ENCODE measurements around the gene HACD4. TPM values are rescaled to one million over a fixed set of nuclear protein-coding genes. Genes with fewer than 3 reads are reported as not detected.

The HACD4 gene
- total RNA-seq, 1 experiment from 2014 or later, result 1.2 TPM

DNA sequence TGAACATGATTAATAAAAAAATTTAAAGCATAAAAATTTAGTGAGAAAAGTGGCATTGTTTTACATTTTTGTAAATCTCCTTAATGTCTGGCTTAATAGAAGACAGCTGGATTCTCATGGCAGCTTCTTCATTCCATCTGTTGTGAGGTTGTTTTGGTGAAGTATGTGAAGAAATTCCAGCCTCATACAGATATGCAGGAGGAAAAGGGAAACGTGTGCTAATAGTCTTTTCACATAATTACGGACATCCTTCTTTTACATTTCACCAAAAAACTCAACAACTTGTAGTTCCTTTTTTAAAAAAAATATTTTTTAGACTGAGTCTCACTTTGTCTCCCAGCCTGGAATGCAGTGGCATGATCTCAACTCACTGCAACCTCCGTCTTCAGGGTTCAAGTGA lies 46.9 kb downstream of the HACD4 start:
- Mint-ChIP-seq H3K36me3 (peaks cover 8% of the 10 kb centered on the region), H3K27ac (no peak overlapping the region), H3K9me3 (no peaks in the 10 kb centered on the region), H3K4me3 (no peak overlapping the region), H3K4me1 (peaks cover 15% of the 10 kb centered on the region), H3K27me3 (ENCODE audit: low read depth) (no peaks in the 10 kb centered on the region)
- ChIA-PET CTCF (no interaction called here), POLR2A (no interaction called here)
- DNase-seq (ENCODE audit: low spot score), result no peak
- no peak for ATAC-seq
- TF ChIP-seq CBFB (CRISPR knock-in tag; IDR thresholded peaks at IDR 0.05; ENCODE audit: low read depth) (no peak), SOX15 (CRISPR knock-in tag; IDR thresholded peaks at IDR 0.05) (no peak), ZNF121 (CRISPR knock-in tag; IDR thresholded peaks at IDR 0.05) (no peak), ELF4 (CRISPR knock-in tag; IDR thresholded peaks at IDR 0.05; ENCODE audit: low read depth) (no peak), GTF2I (CRISPR knock-in tag; conservative IDR thresholded peaks at IDR 0.05) (no peak), SP1 (CRISPR knock-in tag; conservative IDR thresholded peaks at IDR 0.05) (no peak), ZBTB21 (CRISPR knock-in tag; IDR thresholded peaks at IDR 0.05; ENCODE audit: borderline replicate concordance) (no peak), HMGA2 (CRISPR knock-in tag; IDR thresholded peaks at IDR 0.05) (no peak), SMAD4 (CRISPR knock-in tag; IDR thresholded peaks at IDR 0.05) (no peak)
- TF ChIP-seq, protein P1, sequence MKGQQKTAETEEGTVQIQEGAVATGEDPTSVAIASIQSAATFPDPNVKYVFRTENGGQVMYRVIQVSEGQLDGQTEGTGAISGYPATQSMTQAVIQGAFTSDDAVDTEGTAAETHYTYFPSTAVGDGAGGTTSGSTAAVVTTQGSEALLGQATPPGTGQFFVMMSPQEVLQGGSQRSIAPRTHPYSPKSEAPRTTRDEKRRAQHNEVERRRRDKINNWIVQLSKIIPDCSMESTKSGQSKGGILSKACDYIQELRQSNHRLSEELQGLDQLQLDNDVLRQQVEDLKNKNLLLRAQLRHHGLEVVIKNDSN (CRISPR knock-in tag; IDR thresholded peaks at IDR 0.05), result no peak
- TF ChIP-seq, protein P2, sequence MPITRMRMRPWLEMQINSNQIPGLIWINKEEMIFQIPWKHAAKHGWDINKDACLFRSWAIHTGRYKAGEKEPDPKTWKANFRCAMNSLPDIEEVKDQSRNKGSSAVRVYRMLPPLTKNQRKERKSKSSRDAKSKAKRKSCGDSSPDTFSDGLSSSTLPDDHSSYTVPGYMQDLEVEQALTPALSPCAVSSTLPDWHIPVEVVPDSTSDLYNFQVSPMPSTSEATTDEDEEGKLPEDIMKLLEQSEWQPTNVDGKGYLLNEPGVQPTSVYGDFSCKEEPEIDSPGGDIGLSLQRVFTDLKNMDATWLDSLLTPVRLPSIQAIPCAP (CRISPR knock-in tag; IDR thresholded peaks at IDR 0.05), result no peak
- TF ChIP-seq, protein P3, sequence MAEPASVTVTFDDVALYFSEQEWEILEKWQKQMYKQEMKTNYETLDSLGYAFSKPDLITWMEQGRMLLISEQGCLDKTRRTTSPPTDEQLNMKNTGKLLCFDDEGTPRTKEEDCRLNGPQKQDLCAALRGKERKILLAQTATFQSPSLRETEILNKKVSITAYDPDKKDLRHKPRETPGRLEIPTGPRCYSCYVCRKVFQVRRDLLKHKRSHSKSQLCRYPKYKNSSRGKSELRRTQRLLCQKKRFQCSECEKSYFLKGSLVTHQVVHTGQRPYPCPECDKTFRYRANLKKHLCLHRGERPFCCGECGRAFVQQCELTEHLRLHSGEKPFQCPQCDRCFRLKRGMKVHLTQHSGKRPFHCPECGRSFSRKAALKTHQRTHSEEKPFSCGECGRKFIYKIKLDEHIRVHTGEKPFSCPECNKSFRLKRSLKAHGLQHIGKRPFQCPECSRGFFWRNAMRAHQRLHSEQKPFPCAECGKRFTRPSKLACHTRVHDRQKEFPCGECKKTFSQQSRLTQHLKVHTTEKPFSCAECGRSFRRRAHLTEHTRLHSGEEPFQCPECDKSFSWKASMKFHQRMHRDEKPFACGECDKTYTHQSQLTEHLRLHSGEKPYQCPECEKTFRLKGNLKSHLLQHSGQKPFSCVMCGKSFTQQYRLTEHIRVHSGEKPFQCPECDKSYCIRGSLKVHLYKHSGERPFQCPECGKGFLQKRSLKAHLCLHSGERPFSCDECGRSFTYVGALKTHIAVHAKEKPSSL (CRISPR knock-in tag; conservative IDR thresholded peaks at IDR 0.05), result no peak
- TF ChIP-seq, protein P4, sequence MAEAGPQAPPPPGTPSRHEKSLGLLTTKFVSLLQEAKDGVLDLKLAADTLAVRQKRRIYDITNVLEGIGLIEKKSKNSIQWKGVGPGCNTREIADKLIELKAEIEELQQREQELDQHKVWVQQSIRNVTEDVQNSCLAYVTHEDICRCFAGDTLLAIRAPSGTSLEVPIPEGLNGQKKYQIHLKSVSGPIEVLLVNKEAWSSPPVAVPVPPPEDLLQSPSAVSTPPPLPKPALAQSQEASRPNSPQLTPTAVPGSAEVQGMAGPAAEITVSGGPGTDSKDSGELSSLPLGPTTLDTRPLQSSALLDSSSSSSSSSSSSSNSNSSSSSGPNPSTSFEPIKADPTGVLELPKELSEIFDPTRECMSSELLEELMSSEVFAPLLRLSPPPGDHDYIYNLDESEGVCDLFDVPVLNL (CRISPR knock-in tag; IDR thresholded peaks at IDR 0.05; ENCODE audit: borderline replicate concordance, low read depth), result no peak
- TF ChIP-seq, protein P5, sequence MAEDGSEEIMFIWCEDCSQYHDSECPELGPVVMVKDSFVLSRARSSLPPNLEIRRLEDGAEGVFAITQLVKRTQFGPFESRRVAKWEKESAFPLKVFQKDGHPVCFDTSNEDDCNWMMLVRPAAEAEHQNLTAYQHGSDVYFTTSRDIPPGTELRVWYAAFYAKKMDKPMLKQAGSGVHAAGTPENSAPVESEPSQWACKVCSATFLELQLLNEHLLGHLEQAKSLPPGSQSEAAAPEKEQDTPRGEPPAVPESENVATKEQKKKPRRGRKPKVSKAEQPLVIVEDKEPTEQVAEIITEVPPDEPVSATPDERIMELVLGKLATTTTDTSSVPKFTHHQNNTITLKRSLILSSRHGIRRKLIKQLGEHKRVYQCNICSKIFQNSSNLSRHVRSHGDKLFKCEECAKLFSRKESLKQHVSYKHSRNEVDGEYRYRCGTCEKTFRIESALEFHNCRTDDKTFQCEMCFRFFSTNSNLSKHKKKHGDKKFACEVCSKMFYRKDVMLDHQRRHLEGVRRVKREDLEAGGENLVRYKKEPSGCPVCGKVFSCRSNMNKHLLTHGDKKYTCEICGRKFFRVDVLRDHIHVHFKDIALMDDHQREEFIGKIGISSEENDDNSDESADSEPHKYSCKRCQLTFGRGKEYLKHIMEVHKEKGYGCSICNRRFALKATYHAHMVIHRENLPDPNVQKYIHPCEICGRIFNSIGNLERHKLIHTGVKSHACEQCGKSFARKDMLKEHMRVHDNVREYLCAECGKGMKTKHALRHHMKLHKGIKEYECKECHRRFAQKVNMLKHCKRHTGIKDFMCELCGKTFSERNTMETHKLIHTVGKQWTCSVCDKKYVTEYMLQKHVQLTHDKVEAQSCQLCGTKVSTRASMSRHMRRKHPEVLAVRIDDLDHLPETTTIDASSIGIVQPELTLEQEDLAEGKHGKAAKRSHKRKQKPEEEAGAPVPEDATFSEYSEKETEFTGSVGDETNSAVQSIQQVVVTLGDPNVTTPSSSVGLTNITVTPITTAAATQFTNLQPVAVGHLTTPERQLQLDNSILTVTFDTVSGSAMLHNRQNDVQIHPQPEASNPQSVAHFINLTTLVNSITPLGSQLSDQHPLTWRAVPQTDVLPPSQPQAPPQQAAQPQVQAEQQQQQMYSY (CRISPR knock-in tag; IDR thresholded peaks at IDR 0.05), result no peak
- TF ChIP-seq, protein P6, sequence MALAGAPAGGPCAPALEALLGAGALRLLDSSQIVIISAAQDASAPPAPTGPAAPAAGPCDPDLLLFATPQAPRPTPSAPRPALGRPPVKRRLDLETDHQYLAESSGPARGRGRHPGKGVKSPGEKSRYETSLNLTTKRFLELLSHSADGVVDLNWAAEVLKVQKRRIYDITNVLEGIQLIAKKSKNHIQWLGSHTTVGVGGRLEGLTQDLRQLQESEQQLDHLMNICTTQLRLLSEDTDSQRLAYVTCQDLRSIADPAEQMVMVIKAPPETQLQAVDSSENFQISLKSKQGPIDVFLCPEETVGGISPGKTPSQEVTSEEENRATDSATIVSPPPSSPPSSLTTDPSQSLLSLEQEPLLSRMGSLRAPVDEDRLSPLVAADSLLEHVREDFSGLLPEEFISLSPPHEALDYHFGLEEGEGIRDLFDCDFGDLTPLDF (CRISPR knock-in tag; IDR thresholded peaks at IDR 0.05), result no peak
- TF ChIP-seq, protein P7, sequence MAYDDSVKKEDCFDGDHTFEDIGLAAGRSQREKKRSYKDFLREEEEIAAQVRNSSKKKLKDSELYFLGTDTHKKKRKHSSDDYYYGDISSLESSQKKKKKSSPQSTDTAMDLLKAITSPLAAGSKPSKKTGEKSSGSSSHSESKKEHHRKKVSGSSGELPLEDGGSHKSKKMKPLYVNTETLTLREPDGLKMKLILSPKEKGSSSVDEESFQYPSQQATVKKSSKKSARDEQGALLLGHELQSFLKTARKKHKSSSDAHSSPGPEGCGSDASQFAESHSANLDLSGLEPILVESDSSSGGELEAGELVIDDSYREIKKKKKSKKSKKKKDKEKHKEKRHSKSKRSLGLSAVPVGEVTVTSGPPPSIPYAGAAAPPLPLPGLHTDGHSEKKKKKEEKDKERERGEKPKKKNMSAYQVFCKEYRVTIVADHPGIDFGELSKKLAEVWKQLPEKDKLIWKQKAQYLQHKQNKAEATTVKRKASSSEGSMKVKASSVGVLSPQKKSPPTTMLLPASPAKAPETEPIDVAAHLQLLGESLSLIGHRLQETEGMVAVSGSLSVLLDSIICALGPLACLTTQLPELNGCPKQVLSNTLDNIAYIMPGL (CRISPR knock-in tag; IDR thresholded peaks at IDR 0.05), result no peak
- TF ChIP-seq, protein P8, sequence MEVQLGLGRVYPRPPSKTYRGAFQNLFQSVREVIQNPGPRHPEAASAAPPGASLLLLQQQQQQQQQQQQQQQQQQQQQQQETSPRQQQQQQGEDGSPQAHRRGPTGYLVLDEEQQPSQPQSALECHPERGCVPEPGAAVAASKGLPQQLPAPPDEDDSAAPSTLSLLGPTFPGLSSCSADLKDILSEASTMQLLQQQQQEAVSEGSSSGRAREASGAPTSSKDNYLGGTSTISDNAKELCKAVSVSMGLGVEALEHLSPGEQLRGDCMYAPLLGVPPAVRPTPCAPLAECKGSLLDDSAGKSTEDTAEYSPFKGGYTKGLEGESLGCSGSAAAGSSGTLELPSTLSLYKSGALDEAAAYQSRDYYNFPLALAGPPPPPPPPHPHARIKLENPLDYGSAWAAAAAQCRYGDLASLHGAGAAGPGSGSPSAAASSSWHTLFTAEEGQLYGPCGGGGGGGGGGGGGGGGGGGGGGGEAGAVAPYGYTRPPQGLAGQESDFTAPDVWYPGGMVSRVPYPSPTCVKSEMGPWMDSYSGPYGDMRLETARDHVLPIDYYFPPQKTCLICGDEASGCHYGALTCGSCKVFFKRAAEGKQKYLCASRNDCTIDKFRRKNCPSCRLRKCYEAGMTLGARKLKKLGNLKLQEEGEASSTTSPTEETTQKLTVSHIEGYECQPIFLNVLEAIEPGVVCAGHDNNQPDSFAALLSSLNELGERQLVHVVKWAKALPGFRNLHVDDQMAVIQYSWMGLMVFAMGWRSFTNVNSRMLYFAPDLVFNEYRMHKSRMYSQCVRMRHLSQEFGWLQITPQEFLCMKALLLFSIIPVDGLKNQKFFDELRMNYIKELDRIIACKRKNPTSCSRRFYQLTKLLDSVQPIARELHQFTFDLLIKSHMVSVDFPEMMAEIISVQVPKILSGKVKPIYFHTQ (CRISPR knock-in tag; IDR thresholded peaks at IDR 0.05), result no peak

Data from WTC11 (cell line).